Urothelium cell line (cell line): ENCODE measurements around the gene NCOA3.
"Not testable (repeated sequence)": the region's sequence is repeated elsewhere in the genome, so short reads cannot be mapped to it uniquely, and the experiment has no call there.

Experiments
- DNase-seq: peaks from one replicate; pipeline ENCODE4 v3.0.0; 2011; ENCODE audit warnings: low spot score, mixed read lengths
- FAIRE-seq: peaks from 2 replicates; lab custom pipeline; 2011; peaks lifted over from hg19 to GRCh38; lab: Jason Lieb, UNC

The NCOA3 gene

DNA sequence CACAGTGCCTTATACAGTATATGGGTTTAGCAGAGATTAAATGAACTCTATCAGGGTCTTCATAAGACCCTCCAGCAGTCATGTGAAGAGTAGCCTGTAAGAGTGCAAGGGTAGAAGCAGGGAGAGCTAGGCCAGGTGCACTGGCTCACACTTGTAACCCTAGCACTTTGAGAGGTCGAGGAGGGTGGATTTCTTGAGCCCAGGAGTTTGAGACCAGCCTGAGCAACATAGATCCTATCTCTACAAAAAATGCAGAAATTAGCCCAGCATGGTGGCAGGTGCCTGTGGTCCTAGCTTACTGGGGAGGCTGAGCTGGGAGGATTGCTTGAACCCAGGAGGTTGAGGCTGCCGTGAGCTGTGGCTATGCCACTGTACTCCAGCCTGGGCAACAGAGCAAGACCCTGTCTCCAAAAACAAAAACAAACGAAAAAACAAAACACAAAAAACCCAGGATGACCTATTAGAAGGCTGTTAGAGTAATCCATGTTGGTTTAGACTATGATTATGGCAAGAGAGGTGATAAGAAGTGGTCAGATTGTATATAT lies 31.9 kb downstream of the NCOA3 start:
- no peak for FAIRE-seq
- no peak for DNase-seq

DNA sequence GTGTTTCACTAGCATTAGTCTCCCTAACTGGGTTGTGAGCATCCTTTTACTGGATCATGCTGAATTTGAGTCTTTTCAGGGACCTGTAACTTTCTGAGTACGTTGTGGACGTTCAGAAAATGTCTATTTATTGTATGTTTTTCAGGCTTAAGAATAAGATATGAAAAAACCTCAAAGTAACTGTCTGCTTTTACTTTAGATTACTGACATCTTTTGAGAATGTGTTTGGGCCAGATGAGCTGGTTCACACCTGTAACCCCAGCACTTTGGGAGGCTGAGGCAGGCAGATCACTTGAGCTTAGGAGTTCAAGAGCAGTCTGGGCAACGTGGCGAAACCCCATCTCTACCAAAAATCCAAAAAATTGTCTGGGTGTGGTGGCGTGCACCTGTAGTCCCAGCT lies 32.7 kb downstream of the NCOA3 start:
- FAIRE-seq (no peak), DNase-seq (no peak)

DNA sequence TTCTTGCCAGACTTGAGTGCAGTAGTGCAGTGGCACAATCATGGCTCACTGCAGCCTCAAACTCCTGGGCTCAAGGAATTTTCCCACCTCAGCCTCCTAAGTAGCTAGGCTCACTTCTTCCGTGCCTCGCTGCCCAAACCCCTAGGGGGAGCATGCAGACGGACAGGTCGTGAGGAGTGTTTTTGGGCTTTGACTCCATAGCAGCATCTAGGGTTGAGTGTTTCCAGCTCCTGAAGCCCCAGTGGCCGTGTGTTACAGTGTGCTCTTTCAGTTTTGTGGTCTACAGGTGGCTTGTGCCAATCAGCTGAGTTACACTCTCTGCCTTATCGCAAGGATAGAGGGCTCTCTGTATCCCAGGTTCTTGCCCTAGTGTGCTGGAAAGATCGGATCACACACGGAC lies 33.4 kb downstream of the NCOA3 start:
- no peak for FAIRE-seq
- no peak for DNase-seq

DNA sequence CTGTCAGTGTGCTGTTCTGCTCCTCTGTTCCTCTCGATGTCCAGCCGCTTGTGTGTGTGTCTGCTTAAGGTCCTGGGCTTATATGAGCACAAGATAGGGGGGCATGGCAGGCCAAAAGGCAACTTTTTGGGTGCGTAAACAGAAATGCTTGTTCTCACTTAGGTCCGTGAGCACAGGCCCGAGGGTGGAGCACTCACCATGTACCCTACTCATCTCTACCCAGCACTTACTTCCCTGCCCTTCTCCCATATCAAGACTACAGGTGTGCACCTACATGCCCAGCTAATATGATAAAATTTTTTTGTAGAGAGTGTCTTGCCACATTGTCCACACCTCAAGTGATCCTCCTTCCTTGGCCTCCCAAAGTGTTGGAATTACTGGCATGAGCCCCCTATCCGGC lies 34.3 kb downstream of the NCOA3 start:
- FAIRE-seq (no peak), DNase-seq (no peak)

DNA sequence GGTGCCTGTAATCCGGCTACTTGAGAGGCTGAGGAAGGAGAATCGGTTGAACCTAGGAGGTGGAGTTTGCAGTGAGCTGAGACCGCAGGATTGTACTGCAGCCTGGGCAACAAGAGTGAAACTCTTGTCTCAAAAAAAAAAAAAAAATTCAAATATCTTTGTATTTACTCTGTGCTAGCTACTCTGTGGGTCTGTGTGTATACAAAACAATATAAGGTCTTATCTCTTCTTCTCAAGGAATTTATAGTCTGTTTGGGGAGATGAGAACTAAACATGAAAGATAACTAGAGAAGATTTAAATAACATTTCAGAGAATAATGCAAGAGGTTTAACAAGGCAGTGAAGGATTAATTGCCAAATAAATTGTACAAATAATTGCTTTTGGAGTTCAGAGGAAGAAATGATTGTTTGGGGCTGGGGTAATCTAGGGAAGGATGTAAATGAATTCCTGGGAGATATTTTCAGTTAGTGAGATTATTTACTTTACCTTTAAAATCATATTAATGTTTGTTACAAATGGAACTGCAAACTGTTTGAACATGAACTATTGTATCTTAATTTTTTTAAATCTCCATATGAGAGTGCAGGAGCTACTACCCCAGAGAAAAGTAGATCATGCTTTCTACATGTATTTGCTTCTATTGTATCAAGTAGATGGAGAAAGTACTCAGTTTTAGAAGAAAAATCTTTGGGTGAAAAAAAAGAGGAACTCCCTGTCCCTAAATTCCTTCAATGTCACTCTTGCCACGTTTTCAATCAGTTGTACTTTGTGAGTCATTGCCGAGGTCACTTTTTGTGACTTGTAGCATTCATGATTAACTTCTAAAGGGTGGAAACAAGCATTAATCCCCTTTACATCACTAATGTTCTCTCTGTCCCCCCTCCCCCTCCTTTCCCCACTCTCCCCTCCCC lies 39.0 kb downstream of the NCOA3 start:
- peak; percentile 29 for DNase-seq
- no peak for FAIRE-seq

DNA sequence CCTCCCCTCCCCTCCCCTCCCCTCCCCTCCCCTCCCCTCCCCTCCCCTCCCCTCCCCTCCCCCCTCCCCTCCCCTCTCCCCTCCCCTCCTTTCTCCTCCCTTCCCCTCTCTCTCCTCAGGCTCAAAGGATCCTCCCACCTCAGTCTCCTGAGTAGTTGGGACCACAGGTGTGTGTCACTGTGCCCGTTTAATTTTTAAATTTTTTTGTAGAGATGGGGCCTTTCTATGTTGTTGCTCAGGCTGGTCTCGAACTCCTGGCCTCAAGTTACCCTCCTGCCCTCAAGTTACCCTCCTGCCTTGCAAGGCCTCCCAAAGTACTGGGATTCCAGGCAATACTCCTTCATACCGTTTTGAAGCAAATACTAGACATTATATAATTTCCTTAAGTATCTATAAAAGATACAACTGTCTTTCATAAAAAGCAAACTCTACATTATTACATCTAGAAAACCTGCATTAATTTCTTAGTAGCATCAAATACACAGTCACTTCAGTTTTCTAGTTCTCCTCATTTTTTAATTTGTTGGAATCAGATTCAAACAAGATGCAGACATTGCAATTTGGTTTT lies 39.8 kb downstream of the NCOA3 start:
- FAIRE-seq = no peak
- no peak for DNase-seq

DNA sequence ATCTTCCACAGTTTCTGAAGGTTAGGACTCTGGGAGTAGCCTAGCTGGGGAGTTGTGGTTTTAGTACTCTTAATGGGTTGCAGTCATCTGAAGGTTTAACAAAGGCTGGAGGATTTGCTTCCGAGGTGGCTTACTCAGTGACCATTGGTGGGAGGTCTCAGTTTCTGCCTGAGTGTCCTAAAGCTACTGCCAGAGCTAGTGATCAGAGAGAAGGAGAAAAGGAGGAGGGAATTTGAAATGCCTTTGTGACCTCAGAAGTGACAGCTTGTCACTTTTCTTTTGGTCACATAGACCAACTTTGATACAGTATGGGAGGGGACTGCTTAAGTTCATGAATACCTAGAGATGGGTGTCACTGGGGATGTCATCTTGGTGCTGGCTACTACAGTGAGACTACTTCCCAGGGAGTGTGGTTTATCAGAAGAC lies 41.3 kb downstream of the NCOA3 start:
- FAIRE-seq = no peak
- no peak for DNase-seq

DNA sequence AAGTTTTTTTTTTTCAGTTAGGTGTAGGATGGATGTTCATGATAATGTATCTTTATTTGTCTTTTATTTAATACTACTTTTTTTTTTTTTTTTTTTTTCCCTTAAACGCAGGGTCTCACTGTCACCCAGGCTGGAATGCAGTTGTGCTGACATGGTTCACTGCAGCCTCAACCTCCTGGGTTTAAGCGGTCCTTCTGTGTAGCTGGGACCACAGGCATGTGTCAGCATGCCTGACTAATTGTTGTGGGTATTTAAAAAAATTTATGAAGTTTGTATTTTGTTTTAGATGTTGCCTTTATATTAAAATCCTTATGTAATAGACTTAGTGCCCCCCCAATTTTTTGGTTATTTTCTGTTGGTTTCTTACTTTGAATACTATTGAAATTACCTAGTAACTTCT lies 42.6 kb downstream of the NCOA3 start:
- FAIRE-seq (no peak), DNase-seq (peak; percentile 39)

DNA sequence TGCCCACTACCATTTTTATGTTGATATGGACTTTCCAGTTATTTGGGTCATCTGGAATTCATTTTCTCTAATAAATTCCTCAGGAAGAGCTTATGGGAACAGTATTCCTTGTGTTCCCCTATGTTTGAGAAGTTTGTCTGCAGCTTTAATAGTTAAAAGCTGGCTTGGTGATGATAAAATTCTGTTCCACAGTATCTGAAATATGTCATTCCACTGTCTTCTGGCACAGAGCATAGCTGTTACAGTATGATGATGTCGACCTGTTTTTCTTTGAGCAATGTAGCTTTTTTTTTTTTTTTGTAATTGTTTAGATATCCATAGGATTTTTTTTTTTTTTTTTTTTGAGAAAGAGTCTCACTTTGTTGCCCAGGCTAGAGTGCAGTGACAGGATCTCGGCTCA lies 43.2 kb downstream of the NCOA3 start:
- FAIRE-seq = no peak
- no peak for DNase-seq

DNA sequence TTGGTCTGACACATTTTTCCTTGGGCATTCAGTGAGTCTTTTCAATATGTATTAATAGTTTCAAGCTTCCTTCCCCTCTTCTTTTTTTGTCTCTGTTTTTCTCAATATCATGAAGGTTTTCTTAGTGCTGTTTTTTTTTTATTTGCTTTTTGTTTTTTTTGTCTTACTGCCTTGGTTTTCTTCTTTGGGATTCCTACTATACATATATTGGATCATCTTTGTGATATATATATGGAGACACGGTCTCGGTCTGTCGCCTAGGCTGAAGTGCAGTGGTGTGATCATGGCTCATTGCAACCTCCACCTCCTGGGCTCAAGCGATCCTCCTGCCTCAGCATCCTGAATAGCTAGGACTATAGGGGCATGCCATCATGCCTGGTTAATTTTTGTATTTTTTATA lies 43.8 kb downstream of the NCOA3 start:
- FAIRE-seq = no peak
- DNase-seq = no peak

DNA sequence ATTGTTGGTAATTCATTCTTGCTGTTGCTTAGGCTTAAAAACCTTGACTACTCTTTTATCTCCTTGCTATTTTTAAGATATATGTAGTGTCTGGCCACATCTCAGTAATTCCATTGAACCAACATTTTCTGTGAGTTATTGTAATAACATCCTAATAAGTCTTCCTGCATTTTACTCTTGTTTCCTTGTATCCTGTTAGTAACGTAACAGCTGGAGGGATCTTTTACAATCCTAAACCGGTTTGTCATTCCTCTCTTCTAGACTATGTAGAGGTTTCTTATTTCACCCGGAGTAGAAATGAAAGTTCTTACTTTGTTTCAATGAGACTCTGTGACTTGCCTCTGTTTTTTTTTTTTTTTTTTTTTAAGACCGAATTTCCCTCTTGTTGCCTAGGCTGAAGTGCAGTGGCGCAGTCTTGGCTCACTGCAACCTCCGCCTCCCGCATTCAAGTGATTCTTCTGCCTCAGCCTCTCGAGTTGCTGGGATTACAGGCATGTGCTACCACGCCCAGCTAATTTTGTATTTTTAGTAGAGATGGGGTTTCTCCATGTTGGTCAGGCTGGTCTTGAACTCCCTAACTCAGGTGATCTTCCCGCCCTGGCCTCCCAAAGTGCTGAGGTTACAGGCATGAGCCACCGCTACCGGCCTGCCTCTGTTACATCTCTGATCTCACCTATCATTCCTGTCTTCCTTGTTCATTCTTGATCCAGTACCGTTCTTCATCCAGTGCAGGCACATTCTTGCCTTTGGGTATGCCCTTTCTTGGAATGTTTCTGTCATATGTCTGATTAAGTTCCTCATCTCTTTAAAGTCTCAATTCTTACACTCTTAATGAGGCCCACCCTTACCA lies 44.7 kb downstream of the NCOA3 start:
- no peak for FAIRE-seq
- DNase-seq = no peak

DNA sequence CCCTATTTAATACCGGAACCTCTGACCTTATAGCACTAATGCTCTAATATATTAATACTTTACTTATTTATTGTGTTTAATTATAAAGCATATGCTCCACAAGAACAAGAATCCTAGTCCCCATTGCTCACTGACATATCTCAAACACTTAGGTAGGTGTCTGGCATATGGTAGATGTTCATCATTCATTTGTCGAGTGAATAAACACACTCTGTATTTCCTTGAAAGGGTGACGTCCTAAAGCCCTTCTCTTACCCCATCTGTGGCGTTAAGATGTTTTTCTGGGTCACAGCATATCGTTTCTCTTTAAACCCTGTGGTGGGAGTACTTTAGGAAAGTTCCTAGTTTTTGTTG lies 45.3 kb downstream of the NCOA3 start:
- DNase-seq (no peak), FAIRE-seq (no peak)

DNA sequence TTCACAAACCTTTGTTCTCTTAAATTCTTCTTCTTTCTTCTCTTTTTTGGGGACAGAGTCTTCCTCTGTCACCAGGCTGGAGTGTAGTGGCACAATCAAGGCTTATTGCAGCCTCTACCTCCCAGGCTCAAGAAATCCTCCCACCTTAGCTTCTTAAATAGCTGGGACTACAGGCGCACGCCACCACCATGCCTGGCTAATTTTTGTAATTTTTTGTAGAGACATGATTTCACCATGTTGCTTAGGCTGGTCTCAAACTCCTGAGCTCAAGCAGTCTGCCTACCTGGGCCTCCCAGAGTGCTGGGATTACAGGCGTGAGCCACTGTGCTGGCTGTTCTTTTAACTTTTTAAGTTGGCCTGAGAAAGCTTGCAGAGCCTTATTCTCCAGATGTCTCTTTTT lies 48.0 kb downstream of the NCOA3 start:
- DNase-seq = no peak
- FAIRE-seq = no peak

DNA sequence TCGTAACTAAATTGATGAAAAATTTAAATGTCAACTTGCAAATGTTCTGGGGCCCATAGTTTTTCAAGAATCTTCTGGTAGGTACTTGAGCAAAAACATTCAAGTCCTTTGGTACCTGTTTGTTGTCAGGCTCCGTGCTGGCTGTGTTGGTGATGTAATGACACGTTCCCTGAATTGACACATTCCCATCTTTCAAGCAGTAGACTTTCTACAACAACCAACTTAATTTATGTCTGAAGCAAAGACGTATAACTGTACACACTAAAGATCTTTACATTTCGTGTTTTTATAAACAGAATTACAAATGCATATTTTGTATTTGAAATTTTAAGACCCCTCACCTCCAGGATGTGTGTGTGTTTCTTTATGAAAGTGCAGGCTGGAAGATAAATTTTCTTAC lies 49.5 kb downstream of the NCOA3 start:
- DNase-seq (no peak), FAIRE-seq (no peak)

DNA sequence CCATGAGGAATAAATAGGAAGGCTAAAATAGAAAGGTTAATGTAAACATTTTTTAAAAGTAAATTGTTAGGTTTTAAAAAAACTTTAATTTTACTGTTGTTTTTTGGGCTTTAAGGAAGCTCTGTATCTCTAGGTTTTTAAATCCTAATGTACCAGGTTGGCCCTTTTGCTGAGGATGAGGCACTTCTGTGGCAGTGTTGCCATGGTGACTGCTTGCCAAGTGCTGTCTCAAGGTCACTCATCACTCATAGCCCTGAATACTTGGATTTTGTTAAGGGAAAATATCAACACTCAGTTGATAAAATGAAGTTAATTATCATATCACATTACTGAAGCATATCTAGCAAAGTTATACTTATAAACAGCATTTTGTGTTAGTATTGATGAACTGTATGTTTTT lies 50.2 kb downstream of the NCOA3 start:
- FAIRE-seq (no peak), DNase-seq (no peak)

DNA sequence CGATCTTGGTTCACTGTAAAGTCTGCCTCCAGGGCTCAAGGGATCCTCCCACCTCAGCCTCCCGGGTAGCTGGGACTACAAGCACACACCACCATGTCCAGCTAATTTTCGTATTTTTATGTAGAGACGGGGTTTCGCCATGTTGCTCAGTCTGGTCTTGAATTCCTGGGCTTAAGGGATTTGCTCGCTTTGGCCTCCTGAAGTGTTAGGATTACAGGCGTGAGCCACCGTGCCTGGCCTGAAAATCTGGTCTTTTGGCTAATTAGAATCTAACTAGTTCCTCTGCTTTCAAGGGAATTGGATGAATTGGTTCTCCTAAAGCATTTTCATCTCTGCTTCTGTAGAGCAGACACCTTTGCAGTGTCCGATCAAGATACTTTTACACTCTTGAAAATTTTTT lies 51.3 kb downstream of the NCOA3 start:
- no peak for FAIRE-seq

DNA sequence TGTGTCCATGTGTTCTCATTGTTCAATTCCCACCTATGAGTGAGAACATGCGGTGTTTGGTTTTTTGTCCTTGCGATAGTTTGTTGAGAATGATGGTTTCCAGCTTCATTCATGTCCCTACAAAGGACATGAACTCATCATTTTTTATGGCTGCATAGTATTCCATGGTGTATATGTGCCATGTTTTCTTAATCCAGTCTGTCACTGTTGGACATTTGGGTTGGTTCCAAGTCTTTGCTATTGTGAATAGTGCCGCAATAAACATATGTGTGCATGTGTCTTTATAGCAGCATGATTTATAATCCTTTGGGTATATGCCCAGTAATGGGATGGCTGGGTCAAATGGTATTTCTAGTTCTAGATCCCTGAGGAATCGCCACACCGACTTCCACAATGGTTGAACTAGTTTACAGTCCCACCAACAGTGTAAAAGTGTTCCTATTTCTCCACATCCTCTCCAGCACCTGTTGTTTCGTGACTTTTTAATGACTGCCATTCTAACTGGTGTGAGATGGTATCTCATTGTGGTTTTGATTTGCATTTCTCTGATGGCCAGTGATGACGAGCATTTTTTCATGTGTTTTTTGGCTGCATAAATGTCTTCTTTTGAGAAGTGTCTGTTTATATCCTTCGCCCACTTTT lies 52.0 kb downstream of the NCOA3 start:
- not testable (repeated sequence) for DNase-seq, FAIRE-seq

More for the DNA sequence above, 51.3 kb downstream of the NCOA3 start:
- no peak for DNase-seq

DNA sequence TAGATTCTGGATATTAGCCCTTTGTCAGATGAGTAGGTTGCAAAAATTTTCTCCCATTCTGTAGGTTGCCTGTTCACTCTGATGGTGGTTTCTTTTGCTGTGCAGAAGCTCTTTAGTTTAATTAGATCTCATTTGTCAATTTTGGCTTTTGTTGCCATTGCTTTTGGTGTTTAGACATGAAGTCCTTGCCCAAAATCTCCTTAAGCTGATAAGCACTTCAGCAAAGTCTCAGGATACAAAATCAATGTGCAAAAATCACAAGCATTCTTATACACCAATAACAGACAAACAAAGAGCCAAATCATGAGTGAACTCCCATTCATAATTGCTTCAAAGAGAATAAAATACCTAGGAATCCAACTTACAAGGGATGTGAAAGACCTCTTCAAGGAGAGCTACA lies 52.6 kb downstream of the NCOA3 start:
- not testable (repeated sequence) for DNase-seq, FAIRE-seq

DNA sequence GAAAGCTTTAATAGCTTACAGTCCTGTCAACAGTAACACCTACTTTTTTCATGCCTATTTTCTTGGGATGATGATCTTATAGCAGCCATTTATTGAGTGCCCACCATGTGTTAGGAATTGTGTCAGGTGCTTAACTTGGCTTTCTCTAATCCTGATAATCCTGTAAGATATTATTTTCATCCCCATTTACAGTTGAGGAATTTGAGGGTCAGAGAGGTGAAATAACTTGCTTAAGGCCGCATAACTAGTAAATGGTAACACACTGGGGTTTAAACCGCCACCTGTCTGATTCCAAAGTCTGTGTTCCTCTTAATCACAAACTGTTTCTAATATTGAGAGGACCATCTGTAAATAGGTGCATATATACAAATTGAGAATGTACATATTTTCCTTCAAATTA lies 55.5 kb downstream of the NCOA3 start:
- DNase-seq = no peak
- no peak for FAIRE-seq

DNA sequence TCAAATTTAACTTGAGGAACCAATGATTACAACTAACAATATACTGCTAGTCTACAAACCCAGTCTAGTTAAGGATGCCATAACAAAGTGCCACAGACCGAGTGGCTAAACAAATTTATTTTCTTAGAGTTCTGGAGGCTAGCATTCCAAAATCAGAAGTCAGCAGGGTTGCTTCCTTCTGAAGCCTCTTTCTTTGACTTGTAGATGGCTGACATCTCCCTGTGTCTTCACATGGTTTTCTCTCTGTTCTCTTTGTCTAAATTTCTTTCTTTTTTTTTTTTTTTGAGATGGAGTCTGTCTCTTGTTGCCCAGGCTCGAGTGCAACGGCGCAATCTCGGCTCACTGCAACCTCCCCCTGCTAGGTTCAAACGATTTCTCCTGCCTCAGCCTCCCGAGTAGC lies 56.1 kb downstream of the NCOA3 start:
- DNase-seq (no peak), FAIRE-seq (no peak)
